Stimulated activated CD4-positive, alpha-beta T cell treated with anti-CD3 and anti-CD28 coated beads, Interleukin-2, amount 100 ng/mL, for 48 hours (primary cell): ENCODE measurements around the gene CBLN3.
"Not testable (repeated sequence)": the region's sequence is repeated elsewhere in the genome, so short reads cannot be mapped to it uniquely, and the experiment has no call there.

Source experiments
- DNase-seq, 2 donors: peaks; one replicate each; pipeline ENCODE4 v3.0.0-alpha.2; 2020

CBLN3 gene

DNA sequence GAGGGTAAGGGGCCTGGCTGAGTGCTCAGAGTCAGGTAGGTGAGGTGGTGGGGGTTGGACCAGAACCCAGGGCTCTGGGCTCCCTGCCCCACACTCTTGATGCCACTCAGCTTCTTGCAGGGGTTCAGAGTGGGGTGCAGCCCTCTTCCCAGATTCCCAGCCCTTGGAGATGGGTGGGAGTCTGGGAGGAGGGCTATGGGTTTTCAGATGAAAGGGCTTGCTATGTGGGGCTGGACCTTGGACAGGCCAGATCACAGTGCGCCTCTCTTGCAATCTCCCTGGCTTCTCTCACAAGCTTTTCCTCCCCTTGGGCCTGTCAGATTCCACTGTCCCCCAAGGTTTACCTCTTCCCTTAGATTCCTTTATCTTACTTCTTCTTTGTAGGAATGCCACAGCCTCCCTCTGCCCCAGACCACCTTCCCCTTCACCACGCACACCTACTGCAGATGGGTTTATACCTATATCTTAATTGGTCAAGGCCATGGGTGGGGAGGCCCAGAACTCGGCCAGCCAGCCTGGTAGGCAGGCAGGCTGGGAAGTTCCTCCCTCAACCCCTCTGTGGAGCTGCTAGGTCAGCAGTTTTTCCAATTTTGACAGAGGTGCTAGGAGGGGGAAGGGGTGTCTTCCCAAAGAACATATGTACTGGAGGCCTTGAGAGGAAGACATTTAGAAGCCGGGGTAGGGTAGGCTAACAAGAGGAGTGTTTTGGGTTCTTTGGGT is 29.3 kb downstream of the CBLN3 start:
- no peak for DNase-seq

DNA sequence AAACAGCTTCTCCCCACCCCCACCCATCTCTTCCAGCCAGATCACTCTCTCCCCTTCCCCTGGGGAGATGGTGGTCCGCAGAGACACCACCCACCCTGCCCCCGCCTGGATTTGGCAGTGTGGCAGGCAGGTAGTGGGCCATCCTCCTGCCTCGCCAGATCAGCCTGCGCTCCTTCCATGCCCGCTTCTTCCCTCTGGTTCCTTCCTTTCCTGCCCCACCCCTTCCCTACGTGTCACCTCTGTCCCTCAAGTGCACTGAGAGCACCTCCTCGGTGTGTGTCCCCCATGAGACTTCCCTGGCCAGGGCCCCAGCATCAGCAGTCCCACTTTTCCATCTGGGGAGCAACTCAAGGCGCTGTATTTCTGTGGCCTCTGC is 30.0 kb downstream of the CBLN3 start:
- DNase-seq, result no peak

DNA sequence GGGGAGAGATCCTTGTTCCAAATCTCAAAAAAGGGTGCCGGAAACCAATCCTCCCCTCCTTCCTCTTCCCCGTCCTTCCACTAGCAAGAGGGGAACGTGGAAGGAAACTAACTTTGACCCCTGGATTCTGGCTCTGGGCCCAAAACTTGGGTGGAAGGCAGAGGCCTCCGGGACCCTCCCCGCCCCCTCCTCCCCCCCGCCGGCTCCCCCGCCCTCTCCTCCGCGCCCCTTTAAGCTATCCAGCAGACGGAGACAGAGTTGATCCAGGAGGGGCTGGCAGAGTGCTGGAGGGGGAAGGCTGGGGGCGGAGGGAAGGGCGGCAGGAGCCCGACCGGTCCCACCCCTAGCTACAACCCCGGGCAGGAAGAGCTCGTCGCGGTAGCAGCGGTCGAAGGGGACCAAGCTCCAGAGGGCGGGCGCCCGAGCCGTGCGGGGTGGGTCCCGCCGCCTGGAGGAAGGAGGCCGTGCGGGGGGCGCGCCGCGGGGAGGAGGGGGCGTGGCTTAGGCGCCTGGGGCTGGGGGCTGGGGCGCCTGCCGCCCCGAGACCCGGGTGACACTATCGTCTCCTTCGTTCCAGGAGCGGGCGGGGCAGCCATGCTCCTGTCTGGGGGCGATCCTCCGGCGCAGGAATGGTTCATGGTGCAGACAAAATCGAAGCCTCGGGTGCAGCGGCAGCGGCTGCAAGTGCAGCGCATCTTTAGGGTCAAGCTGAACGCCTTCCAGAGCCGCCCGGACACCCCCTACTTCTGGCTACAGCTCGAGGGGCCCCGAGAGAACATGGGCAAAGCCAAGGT is 30.6 kb downstream of the CBLN3 start, which contains the start of gene NYNRIN:
Gene NYNRIN, plus strand, starts transcription at position 351 of the 794 bp plus-strand sequence. Its CDS starts 244 bp downstream, at position 595.
- DNase-seq, result peak in 1 of 2 donors; percentile 11

DNA sequence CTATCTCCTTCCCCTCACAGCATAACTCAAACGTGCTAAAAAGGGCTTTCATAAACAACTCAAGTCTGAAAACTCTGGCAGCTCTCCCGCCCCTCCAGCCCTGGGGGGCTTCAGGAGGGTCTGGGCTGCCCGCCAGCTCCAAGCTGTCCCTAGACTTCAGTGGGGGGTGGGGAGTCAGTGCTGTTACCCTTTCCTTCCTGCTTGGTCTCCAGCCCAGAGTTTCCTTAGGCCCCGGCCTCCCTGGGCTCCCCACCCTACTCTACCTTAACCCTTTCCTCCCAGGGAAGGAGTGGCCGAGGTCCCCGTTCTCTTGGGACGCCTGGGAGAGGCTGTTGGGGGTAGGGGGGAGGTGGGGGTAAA is 31.2 kb downstream of the CBLN3 start:
- no peak for DNase-seq

DNA sequence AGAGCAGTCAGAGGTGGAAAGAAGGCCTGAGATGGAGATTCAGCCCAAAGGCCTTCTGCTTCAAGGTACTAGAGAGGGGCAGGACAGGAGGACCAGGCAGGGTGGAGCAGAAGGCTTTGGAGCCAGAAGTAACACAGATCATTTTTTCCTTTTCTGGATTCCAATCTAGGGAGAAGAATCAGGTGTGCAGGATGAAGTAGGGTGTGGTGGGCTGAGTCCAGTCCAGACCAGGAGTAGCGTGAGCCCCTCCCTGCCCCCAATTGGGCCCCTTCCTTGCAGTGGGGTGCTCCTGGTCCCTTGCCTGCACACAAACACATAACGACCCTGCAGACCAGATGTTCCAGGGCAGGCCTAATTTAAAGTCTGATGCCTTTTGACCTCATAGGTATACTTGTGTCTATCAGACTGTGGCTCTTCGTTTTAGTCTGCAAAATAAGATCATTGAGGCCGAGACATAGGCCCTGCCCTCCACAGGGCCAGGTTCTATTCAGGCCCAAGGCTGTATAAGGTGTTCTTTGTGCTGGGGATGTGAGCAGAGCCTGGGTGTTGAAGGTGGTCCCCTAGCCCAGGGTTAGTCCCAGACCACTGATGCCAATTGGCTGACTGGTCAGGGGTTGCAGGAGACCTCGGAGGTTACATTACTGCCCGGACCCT is 31.7 kb downstream of the CBLN3 start:
- no peak for DNase-seq

DNA sequence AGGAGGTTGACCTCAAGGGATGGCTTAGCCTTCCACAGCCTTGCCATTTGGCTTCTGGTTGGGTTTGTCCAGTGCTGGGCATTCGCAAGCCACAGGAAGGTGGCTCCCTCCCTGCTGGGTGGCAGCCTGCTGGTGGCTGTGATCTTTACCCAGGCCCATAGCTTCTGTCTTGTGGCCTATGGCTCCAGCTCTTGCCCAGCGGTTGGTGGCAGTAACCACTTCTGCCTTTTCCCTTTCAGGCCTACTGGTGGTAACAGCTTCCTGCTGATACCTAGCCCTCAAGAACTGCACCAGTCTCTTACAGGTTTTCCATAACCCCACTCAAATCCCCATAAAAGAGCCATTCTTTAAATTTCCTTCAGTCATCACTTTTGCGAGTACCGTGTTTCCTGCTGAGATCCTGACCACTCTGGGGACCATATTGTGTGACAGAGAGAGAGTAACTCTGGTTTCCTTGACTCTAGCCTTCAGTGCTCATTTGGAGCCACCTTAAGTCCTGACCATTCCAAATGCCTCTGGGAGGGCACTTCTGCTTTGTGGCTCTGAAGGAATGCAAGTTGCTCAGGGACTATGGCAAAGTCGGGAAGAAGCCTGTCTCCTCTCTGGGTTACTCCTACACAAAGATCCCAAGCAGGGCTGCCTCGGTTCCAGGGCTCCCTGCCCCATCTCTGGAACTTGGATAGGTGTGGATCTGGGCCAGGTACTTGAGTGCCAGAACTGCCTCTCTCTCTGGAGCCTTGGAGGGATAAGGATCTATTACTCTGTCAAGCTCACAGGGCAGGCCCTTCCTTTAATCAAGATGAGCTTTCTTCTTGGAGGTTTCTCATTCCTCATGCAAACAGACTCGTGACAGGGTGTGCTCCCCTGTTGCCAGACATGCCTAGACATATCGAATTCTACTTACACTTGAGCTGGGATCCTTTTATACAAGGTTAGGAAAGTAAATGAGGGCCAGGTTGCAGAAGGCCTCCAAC is 33.6 kb downstream of the CBLN3 start:
- no peak for DNase-seq

DNA sequence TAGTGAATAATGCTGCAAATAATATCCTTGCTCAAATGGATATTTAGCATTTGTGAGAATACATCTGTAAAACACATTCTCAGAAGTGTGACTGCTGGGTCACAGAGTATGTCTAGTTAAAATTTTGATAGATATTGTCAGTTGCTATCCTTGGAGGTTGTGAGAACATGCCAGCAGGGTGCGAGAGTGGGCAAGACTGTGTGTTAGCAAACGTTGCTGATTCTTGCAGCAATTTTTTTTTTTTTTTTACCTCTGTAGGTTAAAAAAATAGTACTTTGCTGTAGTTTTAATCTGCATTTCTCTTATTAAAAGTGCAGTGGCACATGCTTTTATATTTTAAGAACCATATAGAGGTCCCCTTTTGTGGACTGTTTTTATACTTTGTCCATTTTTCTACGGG is 35.2 kb downstream of the CBLN3 start:
- DNase-seq, result no peak

DNA sequence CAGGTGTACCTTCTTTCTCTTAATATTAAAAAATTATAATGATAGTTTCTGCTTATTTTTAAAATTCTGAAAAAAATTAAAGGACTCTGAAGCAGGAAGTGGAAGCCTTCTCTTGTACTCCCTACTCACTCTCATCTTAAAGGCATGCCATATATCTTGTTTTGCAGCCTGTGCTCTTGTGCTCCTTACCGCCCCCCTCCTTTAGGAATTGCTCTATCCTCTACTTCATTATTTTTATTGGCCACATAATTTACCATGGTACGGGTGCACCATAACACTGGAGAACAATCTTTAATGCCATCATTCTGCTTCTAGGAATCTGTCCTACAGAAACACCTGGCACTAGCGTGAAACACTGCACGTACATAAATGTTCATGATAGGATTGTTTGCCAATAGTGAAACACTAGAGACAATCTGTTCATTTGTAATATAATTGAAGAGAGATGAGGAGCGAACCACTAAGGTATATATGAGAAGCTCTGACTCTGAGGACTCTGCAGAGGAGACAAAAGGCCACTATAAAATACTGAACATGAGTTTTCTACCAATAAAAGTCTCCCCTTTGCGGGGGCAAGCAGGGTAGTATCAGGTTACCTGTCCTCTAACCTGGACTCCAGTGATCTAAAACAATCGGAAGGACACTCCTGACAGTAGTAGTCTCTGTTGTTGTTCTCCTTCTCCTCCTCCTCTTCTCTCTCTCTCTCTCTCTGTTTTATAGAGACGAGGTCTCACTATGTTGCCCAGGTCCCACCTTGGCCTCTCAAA is 37.0 kb downstream of the CBLN3 start:
- DNase-seq, result no peak

DNA sequence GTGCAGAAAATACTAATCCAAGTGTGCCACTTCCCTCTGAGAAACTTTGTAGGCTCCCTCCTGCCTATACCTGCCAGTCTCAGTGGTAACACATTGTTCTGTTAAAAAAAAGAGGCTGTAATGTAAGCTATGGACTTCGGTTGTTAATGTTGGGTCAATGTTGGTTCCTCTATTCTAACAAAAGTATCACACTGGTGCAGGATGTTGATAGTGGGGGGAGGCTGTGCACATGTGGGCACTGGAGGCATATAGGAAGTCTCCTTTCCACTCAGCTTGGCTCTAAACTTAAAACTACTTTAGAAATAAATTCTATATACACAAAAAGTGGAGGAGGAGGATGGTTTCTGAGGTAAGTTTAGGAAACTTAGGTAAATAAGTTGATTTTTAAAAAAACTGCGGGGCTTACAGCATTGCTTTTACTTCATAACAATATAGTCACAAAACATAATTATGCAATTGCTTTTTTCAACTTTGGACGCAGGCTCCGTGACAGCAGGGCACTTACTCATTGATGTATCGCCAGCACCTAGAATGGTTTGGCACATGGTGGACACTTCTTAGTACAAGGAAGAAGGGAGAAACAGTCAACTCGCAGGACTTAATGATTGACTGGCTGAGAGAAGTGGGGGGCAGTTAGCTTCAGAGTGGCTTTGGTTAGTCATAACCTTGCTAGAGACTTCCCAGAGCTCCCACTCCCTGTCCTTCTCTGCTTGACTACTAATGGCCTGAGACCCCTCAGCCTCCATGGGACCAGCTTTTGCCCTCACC is 38.6 kb downstream of the CBLN3 start:
- DNase-seq, result no peak

DNA sequence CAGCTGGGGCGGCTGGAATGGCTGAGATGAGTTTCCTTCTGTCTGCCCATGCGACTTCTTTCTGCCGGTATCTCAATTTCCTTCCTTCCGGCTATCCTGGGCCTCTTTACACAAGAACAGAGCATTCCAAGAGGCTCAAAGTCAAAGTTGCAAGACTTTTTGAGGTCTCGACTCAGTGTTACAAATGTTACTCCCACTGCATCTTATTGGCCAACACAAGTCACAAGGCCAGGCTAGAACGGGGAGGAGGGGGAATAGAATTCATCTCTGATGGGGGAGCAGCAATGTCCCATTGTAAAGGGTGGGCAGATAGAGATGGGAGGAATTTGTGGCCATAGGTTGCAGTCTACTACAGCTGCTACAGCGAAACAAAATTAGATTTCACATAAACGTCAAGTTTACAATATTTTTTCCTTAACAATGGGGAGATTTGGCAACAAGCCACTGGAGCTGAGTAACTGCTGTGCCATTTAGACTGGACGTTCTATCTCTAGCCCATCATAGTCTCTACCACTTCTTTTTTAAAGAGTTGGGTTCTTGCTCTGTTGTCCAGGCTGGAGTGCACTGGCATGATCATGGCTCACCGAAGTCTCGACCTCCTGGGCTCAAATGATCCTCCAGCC is 40.1 kb downstream of the CBLN3 start:
- no peak for DNase-seq

DNA sequence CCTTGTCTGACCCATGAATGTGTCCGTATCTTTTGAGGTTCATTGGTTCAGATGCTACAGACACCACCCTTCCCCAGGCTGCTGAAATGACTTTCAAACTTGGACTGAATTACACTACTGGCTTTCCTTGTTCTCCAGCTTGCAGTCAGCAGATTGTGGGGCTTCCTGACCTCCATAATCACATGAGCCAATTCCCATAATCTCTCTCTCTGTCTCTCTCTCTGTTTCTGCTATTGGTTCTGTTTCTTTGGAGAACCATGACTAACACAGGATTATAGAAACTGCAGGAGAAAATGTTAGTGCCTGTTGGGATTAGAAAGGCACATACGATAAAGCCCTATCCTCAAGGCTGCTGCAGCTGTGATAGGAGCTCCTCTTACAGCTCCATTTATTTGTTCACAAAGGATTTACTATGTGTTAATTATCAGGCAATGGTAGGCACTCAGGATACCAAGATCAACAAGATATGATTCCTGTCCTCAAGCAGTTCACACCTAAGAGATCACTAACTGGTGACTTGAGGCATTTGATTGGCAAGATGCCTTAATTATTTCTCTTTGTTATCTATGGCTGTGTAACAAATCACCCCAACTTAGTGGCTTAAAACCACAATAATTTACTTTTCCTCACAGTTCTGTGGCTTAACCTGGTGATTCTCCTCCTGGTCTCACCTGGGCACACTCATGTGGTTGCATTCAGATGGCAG is 40.8 kb downstream of the CBLN3 start:
- DNase-seq, result no peak

DNA sequence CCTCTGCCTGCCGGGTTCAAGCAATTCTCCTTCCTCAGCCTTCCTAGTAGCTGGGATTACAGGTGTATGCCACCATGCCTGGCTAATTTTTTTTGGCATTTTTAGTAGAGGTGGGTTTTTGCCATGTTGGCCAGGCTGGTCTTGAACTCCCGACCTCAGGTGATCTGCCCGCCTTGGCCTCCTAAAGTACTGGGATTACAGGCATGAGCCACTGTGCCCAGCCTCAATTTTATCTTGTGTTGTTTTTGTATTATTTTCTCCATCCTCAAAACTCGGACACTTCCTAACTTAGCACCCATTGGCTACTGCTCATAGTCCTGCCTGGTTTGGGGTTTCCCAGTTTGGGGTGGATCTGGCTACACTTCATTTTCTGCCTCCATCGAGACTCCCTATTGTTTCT is 41.9 kb downstream of the CBLN3 start:
- not testable (repeated sequence) for DNase-seq

DNA sequence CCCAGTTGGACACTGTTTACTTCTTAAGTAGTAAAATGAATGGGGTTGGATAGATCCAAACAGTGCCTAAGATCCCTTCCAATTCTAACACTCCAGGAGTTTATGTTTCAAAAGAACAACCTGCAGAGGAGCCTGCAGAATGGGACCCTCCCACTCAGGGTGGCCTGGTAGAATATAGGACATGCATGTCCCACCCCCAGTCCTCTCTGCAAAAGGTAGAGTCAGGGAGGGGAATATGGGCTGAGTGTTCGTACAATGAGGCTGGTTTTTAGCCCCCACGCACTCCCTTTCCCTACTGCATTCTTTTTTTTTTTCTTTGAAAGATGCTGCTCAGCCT is 42.5 kb downstream of the CBLN3 start:
- DNase-seq, result no peak

DNA sequence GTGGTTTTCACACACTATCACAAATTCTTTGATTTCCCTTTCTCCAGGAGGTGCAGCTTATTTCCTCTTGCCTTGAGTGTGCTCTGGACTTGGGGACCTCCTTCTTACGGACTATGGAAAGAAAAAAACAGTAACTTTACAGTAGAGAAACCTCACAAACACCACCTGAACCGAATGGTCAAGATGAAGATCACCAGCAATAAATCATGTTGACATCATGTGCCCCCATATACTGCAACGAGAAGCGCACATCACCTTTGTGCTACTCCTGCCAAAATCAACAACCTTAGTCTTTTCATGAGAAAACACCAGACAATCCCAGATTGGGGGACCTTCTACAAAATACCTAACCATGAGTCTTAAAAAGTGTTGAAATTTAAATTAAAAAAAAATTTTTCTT is 43.9 kb downstream of the CBLN3 start:
- no peak for DNase-seq

DNA sequence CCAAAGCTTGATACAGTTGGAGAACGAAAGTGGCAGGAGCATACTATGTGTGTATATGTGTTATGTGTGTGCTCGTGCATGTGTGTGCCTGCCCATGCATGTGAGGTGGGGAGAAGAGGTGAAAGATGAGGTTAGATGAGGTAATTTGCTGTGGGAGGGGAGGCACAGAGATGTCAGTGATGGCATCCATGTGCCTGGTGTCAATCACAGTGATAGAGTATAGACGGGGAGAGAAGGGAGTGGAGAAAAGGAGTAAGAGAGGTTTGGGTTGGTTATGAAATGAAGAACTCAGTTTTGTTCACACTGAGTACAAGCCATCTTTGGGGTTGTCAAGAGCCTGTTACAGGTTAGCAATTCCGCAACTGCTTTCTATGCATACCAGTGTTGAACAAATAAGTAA is 45.3 kb downstream of the CBLN3 start:
- no peak for DNase-seq

DNA sequence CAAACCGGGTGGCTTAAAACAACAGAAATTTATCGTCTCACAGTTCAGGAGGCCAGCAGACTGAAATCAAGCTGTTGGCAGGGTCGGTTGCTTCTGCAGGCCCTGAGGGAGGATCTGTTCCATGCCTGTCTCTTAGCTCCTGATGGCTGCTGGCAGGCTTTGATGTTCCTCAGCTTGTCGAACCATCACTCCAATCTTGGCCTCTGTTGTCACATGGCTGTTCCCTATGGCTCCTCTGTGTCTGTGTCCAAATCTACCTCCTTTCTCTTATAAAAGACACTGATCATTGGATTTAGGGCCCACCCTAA is 47.5 kb downstream of the CBLN3 start:
- no peak for DNase-seq

DNA sequence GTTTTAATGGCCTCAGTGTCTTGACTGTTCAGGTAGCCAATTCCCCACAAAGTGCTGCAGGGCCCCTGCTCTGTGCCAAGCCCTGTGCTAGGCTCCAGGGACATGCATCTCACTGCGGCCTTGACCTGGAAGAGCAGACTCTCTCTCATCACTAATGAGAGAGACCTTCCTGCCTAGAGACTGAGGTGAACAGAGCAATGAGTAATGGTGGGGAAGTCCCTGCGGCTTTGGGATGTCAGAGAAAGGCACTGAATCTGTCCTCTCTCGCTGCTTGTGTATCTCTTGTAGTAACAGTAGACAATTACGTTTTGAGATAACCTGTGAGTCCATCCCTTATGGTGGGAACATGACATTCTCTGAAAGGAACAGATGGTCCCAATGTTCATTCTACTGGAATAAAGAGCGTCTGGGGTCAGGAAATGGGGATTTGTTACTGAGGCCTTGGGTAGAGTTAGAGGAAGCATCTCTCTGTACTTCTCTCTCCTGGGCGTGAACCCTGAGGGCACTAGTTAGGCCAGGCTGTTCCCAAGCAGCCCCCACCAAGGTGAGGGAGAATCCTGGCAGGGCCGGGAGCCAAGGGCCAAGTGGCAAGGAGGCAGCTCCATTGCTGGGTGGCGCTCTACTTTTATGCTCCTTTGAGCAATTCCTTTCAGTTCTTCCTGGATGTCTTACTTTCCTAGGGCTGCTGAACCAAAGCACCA is 48.0 kb downstream of the CBLN3 start:
- DNase-seq, result no peak

DNA sequence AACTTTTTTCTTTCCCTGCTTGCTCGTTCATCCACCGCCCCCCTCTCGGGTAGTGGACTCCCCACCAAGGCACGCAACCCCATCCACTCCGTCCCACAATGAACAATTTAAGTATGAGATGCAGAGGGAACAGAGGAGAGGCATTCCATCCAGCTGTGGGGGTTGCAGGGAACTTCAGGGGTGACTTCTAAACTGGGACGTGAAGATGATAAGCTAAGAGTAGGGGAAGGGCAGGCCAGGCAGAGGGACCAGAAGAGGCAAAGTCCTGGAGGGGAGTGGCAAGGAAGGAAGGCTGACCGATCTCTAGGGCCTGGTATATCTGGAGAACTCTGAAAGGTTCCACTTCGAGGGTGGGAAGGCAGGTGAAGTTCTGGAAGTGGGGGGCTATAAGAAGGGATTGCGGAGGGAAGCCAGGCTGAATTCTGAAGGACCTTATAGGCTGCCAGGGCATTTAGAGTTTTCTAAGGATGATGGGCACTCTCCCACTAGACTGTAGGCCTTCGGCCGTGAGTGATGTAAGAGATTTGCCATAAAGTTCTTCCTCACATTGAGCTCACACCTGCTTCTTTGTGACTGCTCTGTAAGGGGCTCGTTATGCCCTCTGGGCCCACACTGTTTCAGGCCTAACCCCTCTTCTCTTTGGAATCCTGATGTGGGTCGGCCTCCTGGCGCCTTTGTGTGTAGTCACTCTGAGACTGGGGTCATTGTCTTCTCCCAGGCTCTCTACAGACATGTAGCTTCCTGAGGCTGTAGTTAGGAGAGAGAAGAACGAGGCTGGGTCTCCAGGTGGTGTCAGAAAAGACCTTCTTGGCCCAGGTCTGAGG is 49.3 kb downstream of the CBLN3 start:
- DNase-seq, result no peak
